Osteoblast (primary cell): Measurements from ENCODE around the gene SLC2A4RG. TPM values are rescaled to one million over a fixed set of nuclear protein-coding genes. Genes with fewer than 3 reads are reported as not detected.
A peak's percentile ranks its signal among the peaks of the same experiment; 100 is the strongest.

Experiments used
- DNase-seq: peaks from one replicate; pipeline ENCODE4 v3.0.0; 2011; ENCODE audit warnings: low spot score, mixed read lengths; ENCODE audit not compliant: insufficient read length; ENCODE audit errors: missing footprints
- H2AFZ ChIP-seq: 2 replicates; pipeline ENCODE4 v1.6.0; 2011; ENCODE audit warnings: mild to moderate bottlenecking, low read length
- H3K27ac ChIP-seq: 2 replicates; pipeline ENCODE4 v1.5.1; 2011; ENCODE audit warnings: mild to moderate bottlenecking, low read depth, low read length, moderate library complexity
- H3K27me3 ChIP-seq: 2 replicates; pipeline ENCODE4 v1.6.0; 2012; ENCODE audit warnings: mild to moderate bottlenecking, control low read depth, inconsistent platforms, low read length, moderate library complexity; ENCODE audit not compliant: insufficient read depth
- H3K36me3 ChIP-seq: 2 replicates; pipeline ENCODE4 v1.5.1; 2011; ENCODE audit warnings: mild to moderate bottlenecking, low read length, control low read depth, moderate library complexity; ENCODE audit not compliant: insufficient read depth
- H3K4me1 ChIP-seq: 2 replicates; pipeline ENCODE4 v1.5.1; 2011; ENCODE audit warnings: mild to moderate bottlenecking, low read length, control low read depth, moderate library complexity; ENCODE audit not compliant: insufficient read depth
- H3K4me2 ChIP-seq: 2 replicates; pipeline ENCODE4 v1.6.0; 2011; ENCODE audit warnings: mild to moderate bottlenecking, low read length; ENCODE audit not compliant: insufficient read depth
- H3K4me3 ChIP-seq: fragments of 200-600 bp; sonication (generic); 3 replicates; pipeline ENCODE4 v1.5.1; 2012; ENCODE audit warnings: mild to moderate bottlenecking, low read length, inconsistent platforms; ENCODE audit not compliant: insufficient read depth
- H3K79me2 ChIP-seq: 2 replicates; pipeline ENCODE4 v1.6.0; 2012; ENCODE audit warnings: mild to moderate bottlenecking, low read length, control low read depth, inconsistent platforms; ENCODE audit not compliant: insufficient read depth
- H3K9me3 ChIP-seq: 2 replicates; pipeline ENCODE4 v1.5.1; 2011; ENCODE audit warnings: low read depth, low read length, control low read depth
- H4K20me1 ChIP-seq: 2 replicates; pipeline ENCODE4 v1.6.0; 2012; ENCODE audit warnings: mild to moderate bottlenecking, low read length, control low read depth; ENCODE audit not compliant: insufficient read depth
- CTCF ChIP-seq: IDR thresholded peaks from 2 replicates; pipeline ENCODE4 v1.5.1; 2011; ENCODE audit warnings: mild to moderate bottlenecking, low read depth, low read length, moderate library complexity; ENCODE audit errors: extremely low read depth
- total RNA-seq: library from RNA; depleted of rRNA; stranded (reverse); fragments of >200 nt; gene quantifications from 2 replicates; pipeline ENCODE4 v1.2.3, GENCODE V29; 2012

Gene SLC2A4RG
- total RNA-seq, 1 donor = 27.5 TPM

- Histone ChIP-seq H3K9me3 (no peaks in the 10 kb centered on the region), H2AFZ (no peak overlapping the region)
These were observed 50.4 kb downstream of the SLC2A4RG start for GRCh38 chr20:63789836-63790571.

GRCh38 chr20:63790572-63791168 is 51.1 kb downstream of the SLC2A4RG start:
- no peaks in the 10 kb centered on the region for H3K79me2 ChIP-seq
- no peaks in the 10 kb centered on the region for H3K27me3 ChIP-seq
- DNase-seq = no peak
- TF ChIP-seq CTCF = no peak
- H4K20me1 ChIP-seq = no peaks in the 10 kb centered on the region
- H3K27ac ChIP-seq = no peak overlapping the region
- no peak overlapping the region for H3K4me2 ChIP-seq
- no peaks in the 10 kb centered on the region for H3K9me3 ChIP-seq
- H3K4me3 ChIP-seq = no peak overlapping the region
- H2AFZ ChIP-seq = no peak overlapping the region
- no peaks in the 10 kb centered on the region for H3K36me3 ChIP-seq
- H3K4me1 ChIP-seq = no peaks in the 10 kb centered on the region

More at GRCh38 chr20:63789836-63790571, 50.4 kb downstream of the SLC2A4RG start:
- DNase-seq = no peak
- no peak for TF ChIP-seq CTCF
- no peak overlapping the region for H3K27ac ChIP-seq
- no peaks in the 10 kb centered on the region for H3K27me3 ChIP-seq
- H3K4me2 ChIP-seq = no peak overlapping the region
- no peaks in the 10 kb centered on the region for H3K4me1 ChIP-seq
- H3K4me3 ChIP-seq = no peak overlapping the region
- no peaks in the 10 kb centered on the region for H4K20me1 ChIP-seq
- no peaks in the 10 kb centered on the region for H3K36me3 ChIP-seq
- H3K79me2 ChIP-seq = no peaks in the 10 kb centered on the region

GRCh38 chr20:63791497-63792156 is 52.1 kb downstream of the SLC2A4RG start:
- H3K36me3 ChIP-seq = no peaks in the 10 kb centered on the region
- no peaks in the 10 kb centered on the region for H3K27me3 ChIP-seq
- H3K9me3 ChIP-seq = no peaks in the 10 kb centered on the region
- no peaks in the 10 kb centered on the region for H3K4me1 ChIP-seq
- H3K27ac ChIP-seq = no peak overlapping the region
- DNase-seq = peak; percentile 74
- TF ChIP-seq CTCF = no peak
- no peaks in the 10 kb centered on the region for H4K20me1 ChIP-seq
- H2AFZ ChIP-seq = no peak overlapping the region
- no peak overlapping the region for H3K4me2 ChIP-seq
- no peaks in the 10 kb centered on the region for H3K79me2 ChIP-seq
- H3K4me3 ChIP-seq = no peak overlapping the region

- no peaks in the 10 kb centered on the region for H3K79me2 ChIP-seq
- no peak for TF ChIP-seq CTCF
- H3K27ac ChIP-seq = no peak overlapping the region
- DNase-seq = peak; percentile 86
- no peak overlapping the region for H3K4me2 ChIP-seq
- no peaks in the 10 kb centered on the region for H3K4me1 ChIP-seq
- H4K20me1 ChIP-seq = no peaks in the 10 kb centered on the region
- H2AFZ ChIP-seq = no peak overlapping the region
- H3K27me3 ChIP-seq = no peaks in the 10 kb centered on the region
- no peaks in the 10 kb centered on the region for H3K9me3 ChIP-seq
- H3K36me3 ChIP-seq = no peaks in the 10 kb centered on the region
- H3K4me3 ChIP-seq = no peak overlapping the region
These were observed 53.3 kb downstream of the SLC2A4RG start for GRCh38 chr20:63792866-63793265.
